Trophoblast cell (in vitro differentiated cells and primary cell): ENCODE results near the gene PKP3.
"Not testable (repeated sequence)": the region's sequence is repeated elsewhere in the genome, so short reads cannot be mapped to it uniquely, and the experiment has no call there.

Source experiments
- DNase-seq, 2 donors: peaks; one replicate each; pipeline ENCODE4 v3.0.0-alpha.2; 2016
- H2AFZ ChIP-seq: 2 replicates; pipeline ENCODE4 v1.6.1; 2013; ENCODE audit warnings: low read length, moderate library complexity, mild to moderate bottlenecking; ENCODE audit not compliant: insufficient read depth, poor library complexity
- H2AK5ac ChIP-seq: 2 replicates; pipeline ENCODE4 v1.6.1; 2013; ENCODE audit warnings: mild to moderate bottlenecking, low read length
- H2BK120ac ChIP-seq: 2 replicates; pipeline ENCODE4 v1.6.1; 2013; ENCODE audit warnings: low read length, mild to moderate bottlenecking, moderate library complexity; ENCODE audit not compliant: insufficient read depth, poor library complexity
- H2BK12ac ChIP-seq: 2 replicates; pipeline ENCODE4 v1.6.1; 2013; ENCODE audit warnings: mild to moderate bottlenecking, low read length, moderate library complexity
- H2BK5ac ChIP-seq: 2 replicates; pipeline ENCODE4 v1.6.1; 2013; ENCODE audit warnings: low read length, low read depth, moderate library complexity, mild to moderate bottlenecking; ENCODE audit not compliant: poor library complexity
- H3K14ac ChIP-seq: 2 replicates; pipeline ENCODE4 v1.6.1; 2013; ENCODE audit warnings: mild to moderate bottlenecking, low read length
- H3K18ac ChIP-seq: 2 replicates; pipeline ENCODE4 v1.6.1; 2013; ENCODE audit warnings: mild to moderate bottlenecking, low read length
- H3K23ac ChIP-seq: 2 replicates; pipeline ENCODE4 v1.6.1; 2013; ENCODE audit warnings: low read length
- H3K27ac ChIP-seq: 2 replicates; pipeline ENCODE4 v1.5.1; 2013; ENCODE audit warnings: low read depth, mild to moderate bottlenecking, inconsistent platforms, low read length, moderate library complexity
- H3K27me3 ChIP-seq: 2 replicates; pipeline ENCODE4 v1.6.1; 2013; ENCODE audit warnings: inconsistent platforms, mild to moderate bottlenecking, low read length, moderate library complexity; ENCODE audit not compliant: insufficient read depth
- H3K36me3 ChIP-seq, 2 experiments: 1 replicate in 1 of 2; 2 replicates in 1 of 2; pipeline ENCODE4 v1.6.1; 2013; ENCODE audit warnings: low read length in 2 of 2, mild to moderate bottlenecking in 2 of 2, moderate library complexity in 1 of 2; ENCODE audit not compliant: insufficient read depth in 2 of 2, control insufficient read depth in 1 of 2
- H3K4ac ChIP-seq: 2 replicates; pipeline ENCODE4 v1.6.1; 2013; ENCODE audit warnings: low read depth, mild to moderate bottlenecking, low read length, moderate library complexity
- H3K4me1 ChIP-seq, 2 experiments: 1 replicate in 1 of 2; 2 replicates in 1 of 2; pipeline ENCODE4 v1.6.1; 2013; ENCODE audit warnings: low read length in 2 of 2, mild to moderate bottlenecking in 2 of 2, moderate library complexity in 1 of 2; ENCODE audit not compliant: insufficient read depth in 2 of 2, control insufficient read depth in 1 of 2
- H3K4me2 ChIP-seq: 2 replicates; pipeline ENCODE4 v1.6.1; 2013; ENCODE audit warnings: inconsistent platforms, mild to moderate bottlenecking, low read length, moderate library complexity
- H3K4me3 ChIP-seq: 2 replicates; pipeline ENCODE4 v1.5.1; 2013; ENCODE audit warnings: mild to moderate bottlenecking, low read depth, low read length, inconsistent platforms
- H3K79me1 ChIP-seq: one replicate; pipeline ENCODE4 v1.6.1; 2013; ENCODE audit warnings: low read length
- H3K79me2 ChIP-seq: 2 replicates; pipeline ENCODE4 v1.6.1; 2013; ENCODE audit warnings: low read length, mild to moderate bottlenecking; ENCODE audit not compliant: control insufficient read depth, insufficient read depth, poor library complexity
- H3K9ac ChIP-seq: 2 replicates; pipeline ENCODE4 v1.6.1; 2013; ENCODE audit warnings: mild to moderate bottlenecking, low read length
- H3K9me3 ChIP-seq: 2 replicates; pipeline ENCODE4 v1.6.1; 2013; ENCODE audit warnings: low read depth, mild to moderate bottlenecking, control low read depth, inconsistent platforms, low read length; ENCODE audit not compliant: insufficient read depth
- H4K12ac ChIP-seq: 2 replicates; pipeline ENCODE4 v1.6.1; 2013; ENCODE audit warnings: low read depth, mild to moderate bottlenecking, low read length, moderate library complexity
- H4K8ac ChIP-seq: 2 replicates; pipeline ENCODE4 v1.6.1; 2013; ENCODE audit warnings: low read depth, mild to moderate bottlenecking, low read length, moderate library complexity
- H4K91ac ChIP-seq: one replicate; pipeline ENCODE4 v1.6.1; 2013; ENCODE audit warnings: low read depth, mild to moderate bottlenecking, low read length, moderate library complexity
- WGBS: extraction: QIAGEN DNeasy Blood & Tissue Kit; methylation state at CpG from one replicate; pipeline ENCODE4 v1.1.7; 2013; ENCODE audit warnings: missing lambda C conversion rate; ENCODE audit not compliant: insufficient read length, insufficient coverage; ENCODE audit errors: extremely low coverage; 5-methylcytosine and 5-hydroxymethylcytosine counted together

Gene PKP3

GRCh38 chr11:433111-433510, 39.1 kb downstream of the PKP3 start:
- WGBS: no CpG with 5 or more reads among the region's 17 CpGs
- no peaks in the 10 kb centered on the region for H3K79me2 ChIP-seq
- H4K91ac ChIP-seq: no peak overlapping the region
- no peak overlapping the region for H2BK5ac ChIP-seq
- no peak overlapping the region for H3K4ac ChIP-seq
- H3K4me2 ChIP-seq: no peak overlapping the region
- H3K9ac ChIP-seq: no peak overlapping the region
- H3K4me1 ChIP-seq: no peaks in the 10 kb centered on the region
- no peak for DNase-seq
- peaks cover 8% of the 10 kb centered on the region for H3K9me3 ChIP-seq
- no peaks in the 10 kb centered on the region for H3K27me3 ChIP-seq
- no peak overlapping the region for H3K23ac ChIP-seq
- H2AK5ac ChIP-seq: no peak overlapping the region
- H4K12ac ChIP-seq: no peak overlapping the region
- no peak overlapping the region for H3K4me3 ChIP-seq
- no peak overlapping the region for H2AFZ ChIP-seq
- no peak overlapping the region for H3K27ac ChIP-seq
- no peaks in the 10 kb centered on the region for H3K79me1 ChIP-seq
- no peak overlapping the region for H3K18ac ChIP-seq
- H3K14ac ChIP-seq: no peak overlapping the region
- no peak overlapping the region for H2BK120ac ChIP-seq
- no peak overlapping the region for H4K8ac ChIP-seq
- H2BK12ac ChIP-seq: no peak overlapping the region
- H3K36me3 ChIP-seq: peaks cover 0 to 3% of the 10 kb centered on the region in 2 experiments

- no peak overlapping the region for H2AK5ac ChIP-seq
- no peak overlapping the region for H3K18ac ChIP-seq
- peaks cover 8% of the 10 kb centered on the region for H3K9me3 ChIP-seq
- H3K23ac ChIP-seq: no peak overlapping the region
- no peak overlapping the region for H2AFZ ChIP-seq
- no peak overlapping the region for H4K12ac ChIP-seq
- peaks cover 0 to 3% of the 10 kb centered on the region in 2 experiments for H3K36me3 ChIP-seq
- H2BK120ac ChIP-seq: no peak overlapping the region
- no peaks in the 10 kb centered on the region for H3K79me2 ChIP-seq
- no peak overlapping the region for H4K8ac ChIP-seq
- no peak overlapping the region for H3K4me2 ChIP-seq
- no peak overlapping the region for H2BK5ac ChIP-seq
- no peak for DNase-seq
- H3K14ac ChIP-seq: no peak overlapping the region
- H3K27ac ChIP-seq: no peak overlapping the region
- no peak overlapping the region for H3K4me3 ChIP-seq
- no peak overlapping the region for H2BK12ac ChIP-seq
- no peak overlapping the region for H4K91ac ChIP-seq
- no peak overlapping the region for H3K9ac ChIP-seq
- WGBS: no CpG with 5 or more reads among the region's 20 CpGs
- H3K27me3 ChIP-seq: no peaks in the 10 kb centered on the region
- no peaks in the 10 kb centered on the region for H3K4me1 ChIP-seq
- H3K79me1 ChIP-seq: no peaks in the 10 kb centered on the region
- H3K4ac ChIP-seq: no peak overlapping the region
Observed at GRCh38 chr11:433641-434040, 39.6 kb downstream of the PKP3 start.

GRCh38 chr11:434496-434895, 40.5 kb downstream of the PKP3 start:
- H4K91ac ChIP-seq: no peak overlapping the region
- H3K4ac ChIP-seq: no peak overlapping the region
- H3K4me2 ChIP-seq: no peak overlapping the region
- H2AK5ac ChIP-seq: no peak overlapping the region
- H3K4me1 ChIP-seq: no peaks in the 10 kb centered on the region
- H3K23ac ChIP-seq: no peak overlapping the region
- no peak overlapping the region for H4K8ac ChIP-seq
- H3K36me3 ChIP-seq: peaks cover 0 to 3% of the 10 kb centered on the region in 2 experiments
- H3K9ac ChIP-seq: no peak overlapping the region
- no peak overlapping the region for H2BK5ac ChIP-seq
- H3K27ac ChIP-seq: no peak overlapping the region
- no peaks in the 10 kb centered on the region for H3K79me1 ChIP-seq
- H3K14ac ChIP-seq: no peak overlapping the region
- H3K79me2 ChIP-seq: no peaks in the 10 kb centered on the region
- no peak overlapping the region for H2AFZ ChIP-seq
- no peak overlapping the region for H4K12ac ChIP-seq
- no peaks in the 10 kb centered on the region for H3K27me3 ChIP-seq
- peaks cover 6% of the 10 kb centered on the region for H3K9me3 ChIP-seq
- WGBS: no CpG with 5 or more reads among the region's 16 CpGs
- H3K4me3 ChIP-seq: no peak overlapping the region
- DNase-seq: no peak
- H2BK12ac ChIP-seq: no peak overlapping the region
- H2BK120ac ChIP-seq: no peak overlapping the region
- H3K18ac ChIP-seq: no peak overlapping the region

- not testable (repeated sequence) for H3K36me3 ChIP-seq, H3K4me3 ChIP-seq, H2BK5ac ChIP-seq, H3K79me1 ChIP-seq, H3K18ac ChIP-seq, H4K8ac ChIP-seq, H3K23ac ChIP-seq, H3K4me2 ChIP-seq, H3K14ac ChIP-seq, H2BK12ac ChIP-seq, H2AK5ac ChIP-seq, H3K9ac ChIP-seq, H3K79me2 ChIP-seq, H3K27me3 ChIP-seq, H2AFZ ChIP-seq, H3K4me1 ChIP-seq, DNase-seq, H4K91ac ChIP-seq, H4K12ac ChIP-seq, H2BK120ac ChIP-seq, H3K27ac ChIP-seq, H3K4ac ChIP-seq, H3K9me3 ChIP-seq
- no CpG with 5 or more reads among the region's 1 CpG for WGBS
Observed at GRCh38 chr11:434999-435740, 41.2 kb downstream of the PKP3 start.
